GM12878 (cell line): ENCODE results near the gene PIR. TPM values are rescaled to one million over a fixed set of nuclear protein-coding genes. Genes with fewer than 3 reads are reported as not detected.

ENCODE experiments used
- ATAC-seq: fragments of 200-7000 bp; cut with Tn5 transposase; 3 replicates; pipeline ENCODE4 v1.9.1; 2020; ENCODE audit warnings: mild to moderate bottlenecking, moderate library complexity
- BruUV-seq: library from RNA; stranded (reverse); fragments of 400-500 nt; replicated peaks from 2 replicates; lab custom pipeline; 2021; lab: Mats Ljungman, UMichigan
- CTCF ChIA-PET: fragments of 300-600 bp; sonication (Branson Sonifier 250); formaldehyde crosslinking; extraction: SDS; loops from one replicate; lab custom pipeline; 2021; ENCODE audit warnings: inconsistent platforms; lab: Yijun Ruan, JAX
- POLR2A ChIA-PET: fragments of 350-600 bp; formaldehyde crosslinking; extraction: SDS; loops from one replicate; lab custom pipeline; 2021; ENCODE audit warnings: inconsistent platforms; lab: Charles Lee
- RAD21 ChIA-PET: fragments of 300-600 bp; sonication (Branson Sonifier 250); formaldehyde crosslinking; loops from one replicate; lab custom pipeline; 2023; ENCODE audit warnings: antibody characterized with exemption; ENCODE audit not compliant: unreplicated experiment; lab: Charles Lee
- SMC1A ChIA-PET: fragments of 300-600 bp; sonication (Branson Sonifier 250); formaldehyde crosslinking; loops from one replicate; lab custom pipeline; 2023; ENCODE audit not compliant: unreplicated experiment, uncharacterized antibody; lab: Charles Lee
- DNase-seq: peaks from one replicate; pipeline ENCODE4 v3.0.0-alpha.2; 2011; ENCODE audit warnings: low read depth, low spot score
- FAIRE-seq: peaks from 3 replicates; lab custom pipeline; 2011; peaks lifted over from hg19 to GRCh38; lab: Jason Lieb, UNC
- H2AFZ ChIP-seq: 2 replicates; pipeline ENCODE4 v1.6.0; 2011; ENCODE audit warnings: low read depth, low read length, control low read depth; ENCODE audit not compliant: control insufficient read depth
- H3K27ac ChIP-seq: 2 replicates; pipeline ENCODE4 v1.5.1; 2011; ENCODE audit warnings: control low read depth; ENCODE audit not compliant: control insufficient read depth, insufficient read depth
- H3K27me3 ChIP-seq, 2 experiments: replicated peaks in 1 of 2; 2 replicates each; pipeline versions ENCODE4 v1.6.0 to v1.6.1; 2011; ENCODE audit warnings: low read length in 1 of 2; ENCODE audit not compliant: control insufficient read depth in 2 of 2, insufficient read depth in 2 of 2
- H3K36me3 ChIP-seq, 2 experiments: 2 replicates each; pipeline ENCODE4 v1.5.1; 2011; ENCODE audit warnings: low read length in 1 of 2; ENCODE audit not compliant: control insufficient read depth in 2 of 2, insufficient read depth in 2 of 2
- H3K4me1 ChIP-seq: 2 replicates; pipeline ENCODE4 v1.6.1; 2011; ENCODE audit warnings: mild to moderate bottlenecking, low read length, moderate library complexity, mixed read lengths; ENCODE audit not compliant: control insufficient read depth, insufficient read depth
- H3K4me2 ChIP-seq: 2 replicates; pipeline ENCODE4 v1.6.0; 2011; ENCODE audit warnings: control low read depth; ENCODE audit not compliant: control insufficient read depth, insufficient read depth
- H3K4me3 ChIP-seq: fragments of 200-600 bp; sonication (generic); 2 replicates; pipeline ENCODE4 v1.5.1; 2016
- H3K79me2 ChIP-seq: 2 replicates; pipeline ENCODE4 v1.6.0; 2011; ENCODE audit warnings: low read length; ENCODE audit not compliant: control insufficient read depth, insufficient read depth
- H3K9ac ChIP-seq: 2 replicates; pipeline ENCODE4 v1.8.0; 2011; ENCODE audit warnings: low read length, control low read depth, mixed read lengths; ENCODE audit not compliant: control insufficient read depth, insufficient read depth
- H3K9me3 ChIP-seq: replicated peaks from 3 replicates; pipeline ENCODE4 v1.5.1; 2011; ENCODE audit warnings: mild to moderate bottlenecking, low read length; ENCODE audit not compliant: control insufficient read depth, insufficient read depth
- H4K20me1 ChIP-seq: 2 replicates; pipeline ENCODE4 v1.6.0; 2011; ENCODE audit not compliant: control insufficient read depth, insufficient read depth
- CBX5 ChIP-seq: sonication (generic); IDR thresholded peaks from 2 replicates; pipeline ENCODE4 v1.6.1; 2016; ENCODE audit warnings: low read depth, moderate library complexity, mild to moderate bottlenecking, inconsistent platforms
- DPF2 ChIP-seq: fragments of 450-650 bp; IDR thresholded peaks from 2 replicates; pipeline ENCODE4 v1.6.1; 2017; ENCODE audit warnings: mild to moderate bottlenecking
- EP300 ChIP-seq, 2 experiments: fragments of 150-350 bp in 1 of 2; IDR thresholded peaks; 2 replicates each; pipeline ENCODE4 v1.6.1; 2011 to 2012; ENCODE audit warnings: low read depth in 2 of 2, low read length in 2 of 2, borderline replicate concordance in 1 of 2, improper control_type of control experiment in 1 of 2, inconsistent platforms in 1 of 2; ENCODE audit not compliant: control insufficient read depth in 1 of 2
- IKZF1 ChIP-seq: fragments of 450-650 bp; conservative IDR thresholded peaks from 2 replicates; pipeline ENCODE4 v1.6.1; 2017; ENCODE audit warnings: antibody characterized with exemption, mild to moderate bottlenecking
- MEF2B ChIP-seq: fragments of 450-650 bp; IDR thresholded peaks from 2 replicates; pipeline ENCODE4 v1.6.1; 2018; ENCODE audit warnings: mild to moderate bottlenecking, moderate library complexity; ENCODE audit not compliant: partially characterized antibody, poor library complexity, severe bottlenecking
- MTA3 ChIP-seq: IDR thresholded peaks from 2 replicates; pipeline ENCODE4 v1.6.1; 2012; ENCODE audit warnings: low read length, inconsistent platforms, borderline replicate concordance
- NR2C2 ChIP-seq: IDR thresholded peaks from 2 replicates; pipeline ENCODE4 v1.6.1; 2011; ENCODE audit warnings: borderline replicate concordance, low read depth; ENCODE audit not compliant: control insufficient read depth, insufficient read length
- NRF1 ChIP-seq: conservative IDR thresholded peaks from 2 replicates; pipeline ENCODE4 v1.6.1; 2011; ENCODE audit warnings: mild to moderate bottlenecking, low read depth, low read length, improper control_type of control experiment
- TARDBP ChIP-seq: IDR thresholded peaks from 2 replicates; pipeline ENCODE4 v1.6.1; 2016; ENCODE audit warnings: borderline replicate concordance
- ZNF24 ChIP-seq: fragments of 450-650 bp; IDR thresholded peaks from 2 replicates; pipeline ENCODE4 v1.6.1; 2017; ENCODE audit warnings: antibody characterized with exemption, mild to moderate bottlenecking
- WGBS: methylation state at CpG from one replicate; pipeline ENCODE4 v1.1.6; 2016; ENCODE audit warnings: low lambda C conversion rate; ENCODE audit not compliant: insufficient replicate concordance, insufficient coverage; ENCODE audit errors: missing lambda C conversion rate; 5-methylcytosine and 5-hydroxymethylcytosine counted together
- in situ Hi-C: fragments of 300-500 bp; cut with MboI; formaldehyde crosslinking; loops from 9 replicates; pipeline ENCODE4 v1.14.3; 2018; ENCODE audit warnings: mixed read lengths
- intact Hi-C: fragments of 100-400 bp; cut with micrococcal nuclease; formaldehyde crosslinking; loops from one replicate; pipeline ENCODE4 v1.14.2; 2022; ENCODE audit not compliant: unreplicated experiment
- polyA plus RNA-seq, 11 experiments: library from polyadenylated mRNA; depleted of rRNA in 4 of 11; unstranded in 6 of 11; stranded (reverse) in 5 of 11; fragments of >200 nt; fragmentation: Nextera tagmentation in 4 of 11; fragmentation: Illumina TruSeq in 1 of 11; extraction: Ambion mirVana in 4 of 11; extraction: Trizol in 1 of 11; gene quantifications; 1 replicate in 1 of 11; 2 replicates in 10 of 11; pipeline versions ENCODE4 v1.2.1 to v1.2.3, GENCODE V29; 2011 to 2016; ENCODE audit warnings: inconsistent platforms in 2 of 11, missing spikeins in 2 of 11, low read depth in 1 of 11
- total RNA-seq, 4 experiments: library from RNA; depleted of rRNA in 3 of 4; stranded (reverse); fragments of >200 nt in 3 of 4; fragmentation: Illumina TruSeq in 1 of 4; extraction: Trizol in 1 of 4; gene quantifications; 2 replicates each; pipeline versions ENCODE4 v1.2.1 to v1.2.3, GENCODE V29; 2013 to 2021
- TF ChIP-seq, protein P1 (sequence below): IDR thresholded peaks from 2 replicates; pipeline ENCODE4 v1.6.1; 2012; ENCODE audit warnings: low read length, inconsistent platforms
- TF ChIP-seq, protein P2 (sequence below): fragments of 150-350 bp; IDR thresholded peaks from 2 replicates; pipeline ENCODE4 v1.6.1; 2016; ENCODE audit warnings: low read depth, low read length
- TF ChIP-seq, protein P3 (sequence below): fragments of 450-650 bp; IDR thresholded peaks from 2 replicates; pipeline ENCODE4 v1.6.1; 2018; ENCODE audit warnings: borderline replicate concordance, mild to moderate bottlenecking; ENCODE audit not compliant: partially characterized antibody

The PIR gene
- total and polyA plus RNA-seq, 10 of the 15 experiments (the other 5 are each of a cell fraction or from before 2014, with no cell fraction given) = 3.8 to 16.5 (median 7.3) TPM

DNA sequence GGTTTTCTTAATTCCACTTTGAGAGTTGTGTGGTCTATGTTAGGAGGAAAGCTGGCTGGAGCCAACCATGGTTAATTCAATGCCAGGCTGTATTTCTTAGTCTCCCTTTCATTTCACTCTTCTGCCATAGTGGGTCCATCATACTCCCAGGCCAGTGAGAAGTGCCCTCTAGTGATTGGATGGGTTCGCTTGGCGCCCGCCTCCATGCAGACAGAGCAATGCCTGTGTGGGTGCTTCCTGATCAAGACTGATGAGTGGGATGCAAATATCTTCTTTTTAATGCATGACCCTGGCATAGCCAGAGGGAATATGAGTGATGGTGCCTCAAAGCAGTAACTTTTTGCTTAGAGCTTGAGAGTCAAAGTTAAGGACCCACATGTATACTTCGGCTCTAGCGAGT is 13.9 kb upstream of the PIR start:
- Histone ChIP-seq H3K9me3 (no peaks in the 10 kb centered on the region), H3K36me3 (no peaks in the 10 kb centered on the region), H3K4me3 (no peak overlapping the region), H3K27ac (no peak overlapping the region), H3K27me3 (no peaks in the 10 kb centered on the region; a peak in 1 of 4 replicates), H2AFZ (no peak overlapping the region), H3K79me2 (no peaks in the 10 kb centered on the region), H3K9ac (no peak overlapping the region), H3K4me1 (no peaks in the 10 kb centered on the region), H3K4me2 (no peak overlapping the region), H4K20me1 (no peaks in the 10 kb centered on the region)
- intact Hi-C loops = no loop called here
- in situ Hi-C loops = no loop called here
- ATAC-seq (no peak), DNase-seq (no peak), FAIRE-seq (no peak)
- WGBS = 74% methylated on average over 5 of the region's 5 CpGs
- RAD21 ChIA-PET = no interaction called here
- SMC1A ChIA-PET = no interaction called here
- POLR2A ChIA-PET = no interaction called here
- no TSS peak for BruUV-seq
- CTCF ChIA-PET = interaction anchor here (1.0 to 1.1 kb wide), 2 partner anchors 9 to 59 kb away, joined by 3 read pairs; no protein-coding TSS in a partner anchor
- TF ChIP-seq TARDBP (no peak), IKZF1 (no peak), DPF2 (no peak), MTA3 (no peak), EP300 (IDR thresholded peaks at IDR 0.05; ENCODE audit: borderline replicate concordance in 1 of 2, control insufficient read depth in 1 of 2, low read depth in 2 of 2, low read length in 2 of 2) (no peak), CBX5 (no peak), NRF1 (no peak), MEF2B (no peak), ZNF24 (no peak), NR2C2 (no peak)
- TF ChIP-seq, protein P1, sequence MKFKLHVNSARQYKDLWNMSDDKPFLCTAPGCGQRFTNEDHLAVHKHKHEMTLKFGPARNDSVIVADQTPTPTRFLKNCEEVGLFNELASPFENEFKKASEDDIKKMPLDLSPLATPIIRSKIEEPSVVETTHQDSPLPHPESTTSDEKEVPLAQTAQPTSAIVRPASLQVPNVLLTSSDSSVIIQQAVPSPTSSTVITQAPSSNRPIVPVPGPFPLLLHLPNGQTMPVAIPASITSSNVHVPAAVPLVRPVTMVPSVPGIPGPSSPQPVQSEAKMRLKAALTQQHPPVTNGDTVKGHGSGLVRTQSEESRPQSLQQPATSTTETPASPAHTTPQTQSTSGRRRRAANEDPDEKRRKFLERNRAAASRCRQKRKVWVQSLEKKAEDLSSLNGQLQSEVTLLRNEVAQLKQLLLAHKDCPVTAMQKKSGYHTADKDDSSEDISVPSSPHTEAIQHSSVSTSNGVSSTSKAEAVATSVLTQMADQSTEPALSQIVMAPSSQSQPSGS = no peak
- TF ChIP-seq, protein P2, sequence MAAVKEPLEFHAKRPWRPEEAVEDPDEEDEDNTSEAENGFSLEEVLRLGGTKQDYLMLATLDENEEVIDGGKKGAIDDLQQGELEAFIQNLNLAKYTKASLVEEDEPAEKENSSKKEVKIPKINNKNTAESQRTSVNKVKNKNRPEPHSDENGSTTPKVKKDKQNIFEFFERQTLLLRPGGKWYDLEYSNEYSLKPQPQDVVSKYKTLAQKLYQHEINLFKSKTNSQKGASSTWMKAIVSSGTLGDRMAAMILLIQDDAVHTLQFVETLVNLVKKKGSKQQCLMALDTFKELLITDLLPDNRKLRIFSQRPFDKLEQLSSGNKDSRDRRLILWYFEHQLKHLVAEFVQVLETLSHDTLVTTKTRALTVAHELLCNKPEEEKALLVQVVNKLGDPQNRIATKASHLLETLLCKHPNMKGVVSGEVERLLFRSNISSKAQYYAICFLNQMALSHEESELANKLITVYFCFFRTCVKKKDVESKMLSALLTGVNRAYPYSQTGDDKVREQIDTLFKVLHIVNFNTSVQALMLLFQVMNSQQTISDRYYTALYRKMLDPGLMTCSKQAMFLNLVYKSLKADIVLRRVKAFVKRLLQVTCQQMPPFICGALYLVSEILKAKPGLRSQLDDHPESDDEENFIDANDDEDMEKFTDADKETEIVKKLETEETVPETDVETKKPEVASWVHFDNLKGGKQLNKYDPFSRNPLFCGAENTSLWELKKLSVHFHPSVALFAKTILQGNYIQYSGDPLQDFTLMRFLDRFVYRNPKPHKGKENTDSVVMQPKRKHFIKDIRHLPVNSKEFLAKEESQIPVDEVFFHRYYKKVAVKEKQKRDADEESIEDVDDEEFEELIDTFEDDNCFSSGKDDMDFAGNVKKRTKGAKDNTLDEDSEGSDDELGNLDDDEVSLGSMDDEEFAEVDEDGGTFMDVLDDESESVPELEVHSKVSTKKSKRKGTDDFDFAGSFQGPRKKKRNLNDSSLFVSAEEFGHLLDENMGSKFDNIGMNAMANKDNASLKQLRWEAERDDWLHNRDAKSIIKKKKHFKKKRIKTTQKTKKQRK = no peak
- TF ChIP-seq, protein P3, sequence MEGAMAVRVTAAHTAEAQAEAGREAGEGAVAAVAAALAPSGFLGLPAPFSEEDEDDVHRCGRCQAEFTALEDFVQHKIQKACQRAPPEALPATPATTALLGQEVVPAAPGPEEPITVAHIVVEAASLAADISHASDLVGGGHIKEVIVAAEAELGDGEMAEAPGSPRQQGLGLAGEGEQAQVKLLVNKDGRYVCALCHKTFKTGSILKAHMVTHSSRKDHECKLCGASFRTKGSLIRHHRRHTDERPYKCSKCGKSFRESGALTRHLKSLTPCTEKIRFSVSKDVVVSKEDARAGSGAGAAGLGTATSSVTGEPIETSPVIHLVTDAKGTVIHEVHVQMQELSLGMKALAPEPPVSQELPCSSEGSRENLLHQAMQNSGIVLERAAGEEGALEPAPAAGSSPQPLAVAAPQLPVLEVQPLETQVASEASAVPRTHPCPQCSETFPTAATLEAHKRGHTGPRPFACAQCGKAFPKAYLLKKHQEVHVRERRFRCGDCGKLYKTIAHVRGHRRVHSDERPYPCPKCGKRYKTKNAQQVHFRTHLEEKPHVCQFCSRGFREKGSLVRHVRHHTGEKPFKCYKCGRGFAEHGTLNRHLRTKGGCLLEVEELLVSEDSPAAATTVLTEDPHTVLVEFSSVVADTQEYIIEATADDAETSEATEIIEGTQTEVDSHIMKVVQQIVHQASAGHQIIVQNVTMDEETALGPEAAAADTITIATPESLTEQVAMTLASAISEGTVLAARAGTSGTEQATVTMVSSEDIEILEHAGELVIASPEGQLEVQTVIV = no peak
